IgD-negative memory B cell (primary cell): ENCODE measurements around the gene URB1. TPM values are rescaled to one million over a fixed set of nuclear protein-coding genes. Genes with fewer than 3 reads are reported as not detected.

ENCODE experiments used
- polyA plus RNA-seq: library from polyadenylated mRNA; unstranded; fragments of 300-500 nt; fragmentation: Illumina TruSeq; gene quantifications from one replicate; pipeline ENCODE4 v1.2.3, GENCODE V29; 2021

Gene URB1
- polyA plus RNA-seq, 1 donor from 2014 or later, result 1.8 TPM

Other genes starting within 250 kb of the URB1 start
- gene MIS18A, start 114.0 kb downstream of the URB1 start, polyA plus RNA-seq, result 10.5 TPM
- gene MRAP, start 94.2 kb downstream of the URB1 start, polyA plus RNA-seq, result not detected
- gene EVA1C, start 19.7 kb upstream of the URB1 start, polyA plus RNA-seq, result 3.2 TPM
- 0.28 TPM for gene TCP10L, start 192.5 kb upstream of the URB1 start, polyA plus RNA-seq
- 63.2 TPM for gene CFAP298, start 219.4 kb upstream of the URB1 start, polyA plus RNA-seq